DOHH2 (cell line): ENCODE measurements around the gene AHCY.
"Not testable (repeated sequence)": the region's sequence is repeated elsewhere in the genome, so short reads cannot be mapped to it uniquely, and the experiment has no call there.

ENCODE experiments used
- EZH2phosphoT487 ChIP-seq: fragments of 200-600 bp; sonication (generic); IDR thresholded peaks from 2 replicates; pipeline ENCODE4 v1.6.1; 2017; ENCODE audit warnings: borderline replicate concordance, mild to moderate bottlenecking, antibody characterized with exemption, low read length, moderate library complexity, mixed read lengths
- TF ChIP-seq, protein P1 (sequence below): fragments of 200-600 bp; sonication (generic); IDR thresholded peaks from one replicate; pipeline ENCODE4 v1.5.1; 2014; ENCODE audit warnings: antibody characterized with exemption, mild to moderate bottlenecking, low read depth, low read length; ENCODE audit not compliant: poor library complexity, severe bottlenecking

DNA sequence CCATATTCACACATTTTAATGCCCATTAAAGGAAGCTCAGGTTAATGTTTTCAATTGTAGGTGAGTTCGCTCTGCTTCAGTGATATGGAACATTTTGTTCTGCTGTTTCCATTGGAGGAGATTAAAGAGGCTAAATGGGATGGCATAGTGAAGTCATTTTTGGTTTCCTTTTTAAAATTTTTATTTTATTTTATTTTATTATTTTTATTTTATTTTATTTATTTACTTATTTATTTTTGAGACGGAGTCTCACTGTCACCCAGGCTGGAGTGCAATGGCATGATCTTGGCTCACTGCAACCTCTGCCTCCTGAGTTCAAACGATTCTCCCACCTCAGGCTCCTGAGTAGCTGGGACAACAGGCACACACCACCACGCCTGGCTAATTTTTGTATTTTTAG is 61.1 kb downstream of the AHCY start:
- TF ChIP-seq, protein P1, sequence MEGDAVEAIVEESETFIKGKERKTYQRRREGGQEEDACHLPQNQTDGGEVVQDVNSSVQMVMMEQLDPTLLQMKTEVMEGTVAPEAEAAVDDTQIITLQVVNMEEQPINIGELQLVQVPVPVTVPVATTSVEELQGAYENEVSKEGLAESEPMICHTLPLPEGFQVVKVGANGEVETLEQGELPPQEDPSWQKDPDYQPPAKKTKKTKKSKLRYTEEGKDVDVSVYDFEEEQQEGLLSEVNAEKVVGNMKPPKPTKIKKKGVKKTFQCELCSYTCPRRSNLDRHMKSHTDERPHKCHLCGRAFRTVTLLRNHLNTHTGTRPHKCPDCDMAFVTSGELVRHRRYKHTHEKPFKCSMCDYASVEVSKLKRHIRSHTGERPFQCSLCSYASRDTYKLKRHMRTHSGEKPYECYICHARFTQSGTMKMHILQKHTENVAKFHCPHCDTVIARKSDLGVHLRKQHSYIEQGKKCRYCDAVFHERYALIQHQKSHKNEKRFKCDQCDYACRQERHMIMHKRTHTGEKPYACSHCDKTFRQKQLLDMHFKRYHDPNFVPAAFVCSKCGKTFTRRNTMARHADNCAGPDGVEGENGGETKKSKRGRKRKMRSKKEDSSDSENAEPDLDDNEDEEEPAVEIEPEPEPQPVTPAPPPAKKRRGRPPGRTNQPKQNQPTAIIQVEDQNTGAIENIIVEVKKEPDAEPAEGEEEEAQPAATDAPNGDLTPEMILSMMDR, result not testable (repeated sequence)
- TF ChIP-seq EZH2phosphoT487, result not testable (repeated sequence)
